ENCODE results near the gene HEY2.

The HEY2 gene

DNA sequence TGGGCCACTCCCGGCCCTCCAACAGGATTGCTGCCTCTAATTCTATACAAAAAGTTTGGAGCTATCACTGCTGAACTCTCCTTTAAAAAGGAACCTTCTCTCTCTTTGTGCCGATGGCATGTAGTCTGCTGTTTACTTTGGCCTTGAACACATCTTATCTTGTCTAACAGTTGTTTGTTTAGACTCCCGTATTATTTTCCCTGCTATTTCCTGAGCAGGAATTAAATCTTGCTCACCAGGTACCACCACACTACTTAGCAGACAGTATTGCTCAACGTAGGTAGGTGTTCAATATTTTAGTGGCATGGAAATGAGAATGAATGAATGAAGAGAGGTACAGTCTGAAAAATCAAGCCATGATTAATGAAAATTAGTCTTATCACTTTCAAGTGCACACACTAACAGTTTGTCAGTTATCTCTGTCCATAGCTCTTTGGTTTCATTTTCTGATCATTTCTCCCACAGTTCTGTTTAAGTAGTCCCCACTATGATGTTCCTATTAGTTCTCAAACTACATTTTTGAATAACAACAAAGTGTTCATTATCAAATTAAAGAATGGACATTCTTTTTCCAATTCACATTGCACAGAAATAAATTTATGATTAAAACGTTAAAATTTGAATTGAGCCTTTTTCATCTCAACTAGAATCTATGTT is 6.8 kb upstream of the HEY2 start:
- TF ChIP-seq, protein P1, sequence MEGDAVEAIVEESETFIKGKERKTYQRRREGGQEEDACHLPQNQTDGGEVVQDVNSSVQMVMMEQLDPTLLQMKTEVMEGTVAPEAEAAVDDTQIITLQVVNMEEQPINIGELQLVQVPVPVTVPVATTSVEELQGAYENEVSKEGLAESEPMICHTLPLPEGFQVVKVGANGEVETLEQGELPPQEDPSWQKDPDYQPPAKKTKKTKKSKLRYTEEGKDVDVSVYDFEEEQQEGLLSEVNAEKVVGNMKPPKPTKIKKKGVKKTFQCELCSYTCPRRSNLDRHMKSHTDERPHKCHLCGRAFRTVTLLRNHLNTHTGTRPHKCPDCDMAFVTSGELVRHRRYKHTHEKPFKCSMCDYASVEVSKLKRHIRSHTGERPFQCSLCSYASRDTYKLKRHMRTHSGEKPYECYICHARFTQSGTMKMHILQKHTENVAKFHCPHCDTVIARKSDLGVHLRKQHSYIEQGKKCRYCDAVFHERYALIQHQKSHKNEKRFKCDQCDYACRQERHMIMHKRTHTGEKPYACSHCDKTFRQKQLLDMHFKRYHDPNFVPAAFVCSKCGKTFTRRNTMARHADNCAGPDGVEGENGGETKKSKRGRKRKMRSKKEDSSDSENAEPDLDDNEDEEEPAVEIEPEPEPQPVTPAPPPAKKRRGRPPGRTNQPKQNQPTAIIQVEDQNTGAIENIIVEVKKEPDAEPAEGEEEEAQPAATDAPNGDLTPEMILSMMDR (IDR thresholded peaks at IDR 0.05; ENCODE audit: low read length, missing control alignments) = no peak

DNA sequence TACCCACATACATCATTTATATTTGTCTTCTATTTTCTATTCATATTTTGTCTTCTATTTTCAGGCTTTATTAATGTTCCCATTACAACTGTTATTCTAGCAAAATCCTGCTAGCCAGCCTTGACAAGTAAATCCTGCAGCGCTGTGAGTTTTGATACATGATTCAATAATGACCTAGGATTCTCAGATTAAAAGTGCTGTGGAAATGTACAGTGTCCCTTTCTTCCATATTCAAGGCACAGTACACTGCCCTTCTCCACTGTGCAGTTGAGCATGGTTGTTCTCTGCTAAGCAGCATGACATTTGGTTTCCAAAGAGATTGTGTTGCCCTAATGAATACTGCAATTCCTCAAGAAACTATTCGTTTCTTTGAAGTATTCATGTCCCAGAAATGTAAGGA is 5.8 kb upstream of the HEY2 start:
- TF ChIP-seq, protein P1 (IDR thresholded peaks at IDR 0.05; ENCODE audit: low read length, missing control alignments) = no peak
- DNase-seq (ENCODE audit: low read depth) = no peak
- no peak overlapping the region for H3K4me3 ChIP-seq (replicated peaks; ENCODE audit: low read depth, low read length)

More for the DNA sequence above, 6.8 kb upstream of the HEY2 start:
- DNase-seq (ENCODE audit: low read depth) = no peak
- H3K4me3 ChIP-seq (replicated peaks; ENCODE audit: low read depth, low read length) = no peak overlapping the region

DNA sequence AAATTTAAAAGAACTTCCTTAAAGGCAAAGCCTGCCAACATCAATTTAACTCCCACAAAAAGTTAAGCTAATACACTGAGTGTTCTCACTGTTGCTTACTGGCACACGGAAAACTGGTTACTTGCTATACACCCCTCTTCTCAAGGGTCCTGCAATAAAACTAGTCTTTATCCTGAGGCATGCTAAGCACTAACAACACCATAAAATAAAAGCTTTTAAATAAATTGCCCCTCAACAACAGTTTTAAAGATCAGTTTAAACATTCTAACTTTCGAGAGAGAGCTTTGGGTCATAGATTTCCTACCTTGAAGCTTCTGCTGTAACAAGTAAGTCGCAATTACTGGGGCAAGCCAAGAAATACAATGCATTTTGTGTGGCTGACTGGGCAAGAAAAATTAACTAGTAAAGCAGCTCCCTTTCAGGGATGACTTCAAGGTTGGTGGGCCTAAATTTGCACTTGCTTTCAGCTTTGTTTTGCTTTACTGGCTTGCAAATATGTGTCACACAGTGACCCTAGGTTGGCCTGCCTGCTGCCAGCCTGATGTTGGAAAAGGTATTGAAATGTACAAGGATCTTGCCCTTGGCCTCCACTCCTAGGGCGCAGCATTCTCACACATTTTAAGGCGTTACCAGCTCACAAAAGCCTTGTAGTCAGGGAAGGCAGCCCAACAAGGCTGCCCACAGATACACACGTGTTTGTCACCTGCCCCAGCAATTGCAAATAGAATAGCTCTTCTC is 4.0 kb upstream of the HEY2 start:
- H3K4me3 ChIP-seq (replicated peaks; ENCODE audit: low read depth, low read length) = no peak overlapping the region
- TF ChIP-seq, protein P1 (IDR thresholded peaks at IDR 0.05; ENCODE audit: low read length, missing control alignments) = no peak
- no peak for DNase-seq (ENCODE audit: low read depth)

DNA sequence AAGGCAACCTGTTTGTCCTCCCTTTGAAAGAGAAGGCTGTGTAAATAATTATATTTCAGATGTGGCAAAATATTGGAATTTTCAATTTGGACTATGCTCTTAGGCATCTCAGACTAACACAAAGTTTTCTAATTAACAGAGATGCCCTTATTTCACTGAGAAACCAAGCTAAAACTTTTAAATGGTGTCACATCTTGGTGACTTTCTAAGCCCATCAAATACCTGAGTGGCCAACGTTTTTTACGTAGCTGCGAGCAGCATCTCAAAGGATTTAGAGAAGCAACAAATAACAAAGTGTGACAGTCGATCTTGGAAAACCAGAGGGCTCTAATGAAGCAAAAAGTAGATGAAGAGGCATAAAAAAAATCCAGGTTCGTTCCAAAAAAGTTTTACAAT is 3.4 kb upstream of the HEY2 start:
- TF ChIP-seq, protein P1 (IDR thresholded peaks at IDR 0.05; ENCODE audit: low read length, missing control alignments) = no peak
- H3K4me3 ChIP-seq (replicated peaks; ENCODE audit: low read depth, low read length) = no peak overlapping the region
- no peak for DNase-seq (ENCODE audit: low read depth)

DNA sequence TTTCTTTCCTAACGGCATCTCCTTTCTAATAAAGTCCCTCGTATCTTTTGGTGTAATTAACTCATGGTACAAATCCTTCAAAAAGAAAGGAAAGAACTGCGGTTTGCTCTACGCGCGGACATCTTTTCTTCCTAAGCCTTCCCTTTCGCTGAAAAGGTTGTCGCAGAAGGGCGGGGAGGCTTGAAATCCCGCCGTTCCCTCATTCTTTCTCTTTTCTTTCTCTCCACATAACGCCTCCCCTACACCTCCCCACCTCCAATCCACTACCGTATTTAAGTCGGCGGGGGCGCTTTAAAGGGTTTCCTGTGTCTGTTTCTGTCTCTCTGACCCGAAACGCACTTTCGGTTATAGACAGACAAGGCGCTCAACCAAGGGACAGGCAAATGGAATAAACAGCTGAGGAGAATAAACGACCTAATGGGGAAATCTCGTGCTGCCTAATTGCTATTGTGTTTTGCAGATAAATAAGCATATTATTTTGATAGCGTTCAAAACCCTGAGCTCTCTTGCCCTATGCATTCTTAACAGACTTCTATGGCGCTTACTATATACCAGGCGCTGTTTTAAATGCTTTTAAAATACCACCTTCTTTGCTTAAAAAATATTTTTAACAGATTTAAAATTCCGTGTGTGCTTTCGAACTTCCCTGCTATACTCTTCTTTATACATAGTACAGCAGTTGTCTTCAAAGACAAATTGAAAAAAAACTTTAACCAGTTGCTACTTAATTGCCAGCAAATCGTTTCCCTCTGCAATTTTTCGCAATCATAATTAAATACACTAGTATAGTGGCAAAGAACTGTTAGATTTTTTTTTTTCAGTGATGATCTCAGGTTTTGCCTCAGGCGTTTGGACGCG is 2.5 kb upstream of the HEY2 start:
- peak overlapping the region; percentile 57 for H3K4me3 ChIP-seq (replicated peaks; ENCODE audit: low read depth, low read length)
- DNase-seq (ENCODE audit: low read depth) = peak; percentile 63
- TF ChIP-seq, protein P1 (IDR thresholded peaks at IDR 0.05; ENCODE audit: low read length, missing control alignments) = no peak

DNA sequence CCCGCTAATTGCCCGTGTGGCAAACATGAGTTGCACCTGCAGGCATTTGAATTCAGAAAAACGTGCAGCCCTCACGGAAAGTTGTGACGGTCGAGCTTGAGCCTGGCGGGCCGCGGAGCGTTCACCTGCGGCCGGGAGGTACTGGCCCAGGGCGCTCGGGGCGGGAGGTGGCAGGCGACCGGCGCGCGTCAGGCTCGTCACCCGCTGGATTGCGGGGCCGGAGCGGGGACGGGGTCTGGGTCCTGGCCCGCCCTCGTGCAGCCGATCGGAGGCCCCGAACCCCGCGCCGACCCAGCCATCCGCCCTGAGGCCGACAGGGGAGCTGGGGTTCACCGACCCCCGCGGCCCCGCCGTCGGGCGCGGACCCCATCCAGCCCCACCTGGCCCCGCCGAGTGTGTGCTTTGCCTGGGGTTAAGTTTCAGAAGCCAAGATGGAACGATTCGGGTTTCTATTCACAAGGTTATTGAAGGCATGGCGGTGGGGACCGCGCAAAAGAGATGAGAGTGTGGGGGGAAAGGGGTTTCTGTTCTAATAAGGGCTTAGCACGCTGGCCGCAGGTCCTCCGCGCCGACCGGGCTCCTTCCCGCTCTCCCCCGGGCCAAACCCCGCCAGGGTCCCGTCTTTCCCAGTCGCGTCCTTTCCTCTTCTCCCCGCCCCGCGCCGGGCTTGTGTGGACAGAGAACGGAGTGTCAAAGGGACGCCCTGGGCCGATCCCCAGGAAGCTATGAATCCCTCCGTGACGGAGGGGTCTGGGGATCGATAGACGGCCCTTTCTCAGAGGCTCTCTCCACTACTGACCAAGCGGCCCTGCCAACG is 1.6 kb upstream of the HEY2 start:
- TF ChIP-seq, protein P1 (IDR thresholded peaks at IDR 0.05; ENCODE audit: low read length, missing control alignments) = no peak
- peak overlapping the region; percentile 57 for H3K4me3 ChIP-seq (replicated peaks; ENCODE audit: low read depth, low read length)
- DNase-seq (ENCODE audit: low read depth) = no peak

All from fibroblast of pulmonary artery (primary cell).